ENCODE results near the gene SLC8A3. TPM values are rescaled to one million over a fixed set of nuclear protein-coding genes. Genes with fewer than 3 reads are reported as not detected.

Gene SLC8A3
- polyA plus RNA-seq, 2 of the 4 experiments (the other 2 are of a cell fraction), result not detected

- TF ChIP-seq RAD21 (conservative IDR thresholded peaks at IDR 0.05 in 1 of 2, IDR thresholded peaks at IDR 0.05 in 1 of 2) (no peak), NR3C1 (IDR thresholded peaks at IDR 0.05) (no peak), MAFK (IDR thresholded peaks at IDR 0.05; ENCODE audit: partially characterized antibody) (no peak), HEYL (CRISPR knock-in tag; IDR thresholded peaks at IDR 0.05) (no peak), HOXB5 (CRISPR knock-in tag; IDR thresholded peaks at IDR 0.05) (no peak), MAZ (IDR thresholded peaks at IDR 0.05; ENCODE audit: borderline replicate concordance, low read depth, low read length) (no peak), BCL3 (IDR thresholded peaks at IDR 0.05) (no peak)
- TF ChIP-seq, protein P1, sequence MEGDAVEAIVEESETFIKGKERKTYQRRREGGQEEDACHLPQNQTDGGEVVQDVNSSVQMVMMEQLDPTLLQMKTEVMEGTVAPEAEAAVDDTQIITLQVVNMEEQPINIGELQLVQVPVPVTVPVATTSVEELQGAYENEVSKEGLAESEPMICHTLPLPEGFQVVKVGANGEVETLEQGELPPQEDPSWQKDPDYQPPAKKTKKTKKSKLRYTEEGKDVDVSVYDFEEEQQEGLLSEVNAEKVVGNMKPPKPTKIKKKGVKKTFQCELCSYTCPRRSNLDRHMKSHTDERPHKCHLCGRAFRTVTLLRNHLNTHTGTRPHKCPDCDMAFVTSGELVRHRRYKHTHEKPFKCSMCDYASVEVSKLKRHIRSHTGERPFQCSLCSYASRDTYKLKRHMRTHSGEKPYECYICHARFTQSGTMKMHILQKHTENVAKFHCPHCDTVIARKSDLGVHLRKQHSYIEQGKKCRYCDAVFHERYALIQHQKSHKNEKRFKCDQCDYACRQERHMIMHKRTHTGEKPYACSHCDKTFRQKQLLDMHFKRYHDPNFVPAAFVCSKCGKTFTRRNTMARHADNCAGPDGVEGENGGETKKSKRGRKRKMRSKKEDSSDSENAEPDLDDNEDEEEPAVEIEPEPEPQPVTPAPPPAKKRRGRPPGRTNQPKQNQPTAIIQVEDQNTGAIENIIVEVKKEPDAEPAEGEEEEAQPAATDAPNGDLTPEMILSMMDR (IDR thresholded peaks at IDR 0.05), result no peak
- TF ChIP-seq, protein P2, sequence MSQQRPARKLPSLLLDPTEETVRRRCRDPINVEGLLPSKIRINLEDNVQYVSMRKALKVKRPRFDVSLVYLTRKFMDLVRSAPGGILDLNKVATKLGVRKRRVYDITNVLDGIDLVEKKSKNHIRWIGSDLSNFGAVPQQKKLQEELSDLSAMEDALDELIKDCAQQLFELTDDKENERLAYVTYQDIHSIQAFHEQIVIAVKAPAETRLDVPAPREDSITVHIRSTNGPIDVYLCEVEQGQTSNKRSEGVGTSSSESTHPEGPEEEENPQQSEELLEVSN (IDR thresholded peaks at IDR 0.05; ENCODE audit: borderline replicate concordance, low read depth), result no peak
- TF ChIP-seq, protein P3, sequence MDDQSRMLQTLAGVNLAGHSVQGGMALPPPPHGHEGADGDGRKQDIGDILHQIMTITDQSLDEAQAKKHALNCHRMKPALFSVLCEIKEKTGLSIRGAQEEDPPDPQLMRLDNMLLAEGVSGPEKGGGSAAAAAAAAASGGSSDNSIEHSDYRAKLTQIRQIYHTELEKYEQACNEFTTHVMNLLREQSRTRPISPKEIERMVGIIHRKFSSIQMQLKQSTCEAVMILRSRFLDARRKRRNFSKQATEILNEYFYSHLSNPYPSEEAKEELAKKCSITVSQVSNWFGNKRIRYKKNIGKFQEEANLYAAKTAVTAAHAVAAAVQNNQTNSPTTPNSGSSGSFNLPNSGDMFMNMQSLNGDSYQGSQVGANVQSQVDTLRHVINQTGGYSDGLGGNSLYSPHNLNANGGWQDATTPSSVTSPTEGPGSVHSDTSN (IDR thresholded peaks at IDR 0.05), result no peak
- Histone ChIP-seq H3K9me3 (no peaks in the 10 kb centered on the region; the same call in 2 of the 3 replicates), H3K4me2 (no peak overlapping the region), H3K4me1 (no peaks in the 10 kb centered on the region), H3K4me3 (no peak overlapping the region), H3K27ac (no peak overlapping the region)
- DNase-seq (ENCODE audit: low read depth in 1 of 2, low spot score in 1 of 2) (no peak), ATAC-seq (no peak), FAIRE-seq (no peak)
- POLR2A ChIA-PET, result no interaction called here
- 16% methylated on average over 4 of the region's 4 CpGs for WGBS (ENCODE audit: missing lambda C conversion rate)
- CTCF ChIA-PET, result interaction anchor here (0.9 kb wide), 1 partner anchor 122 kb away, joined by 4 read pairs; no protein-coding TSS in a partner anchor
These were observed 20.3 kb downstream of the SLC8A3 start for GRCh38 chr14:70168406-70168805.

DNA sequence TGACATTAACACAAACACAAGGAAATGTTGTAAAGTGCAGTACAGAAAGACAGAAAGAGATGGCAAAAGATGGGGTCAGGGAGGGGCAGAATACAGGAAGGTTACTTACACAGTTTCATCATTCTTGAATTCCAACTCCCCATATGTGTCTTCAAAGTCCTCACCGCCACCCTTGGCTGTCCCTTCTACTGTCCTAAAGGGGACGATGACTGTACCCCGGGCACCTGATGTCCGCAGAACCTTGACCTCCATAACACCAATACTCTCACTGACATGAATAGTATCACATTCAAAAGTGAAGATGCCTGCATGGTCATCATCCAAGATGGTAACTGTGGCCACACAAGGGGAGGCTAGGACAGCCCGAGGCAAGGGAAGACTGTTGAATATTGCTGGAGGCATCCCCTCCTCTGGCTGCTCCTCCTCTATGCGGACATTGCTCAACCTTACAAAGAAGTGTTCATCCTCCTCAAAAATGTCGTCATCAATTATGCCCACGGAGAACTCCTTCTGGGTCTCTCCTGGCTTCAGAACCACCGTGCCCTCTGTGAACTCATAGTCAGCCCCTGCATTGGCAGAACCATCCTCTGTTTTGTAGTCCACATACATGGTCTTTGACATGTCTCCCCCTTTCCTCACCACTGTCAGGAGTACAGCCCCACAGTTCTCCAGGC, 22.1 kb downstream of the SLC8A3 start:
- CTCF ChIA-PET, result no interaction called here
- DNase-seq (ENCODE audit: low read depth in 1 of 2, low spot score in 1 of 2) (no peak), FAIRE-seq (no peak), ATAC-seq (no peak)
- TF ChIP-seq REST (IDR thresholded peaks at IDR 0.05) (no peak), NFE2L2 (conservative IDR thresholded peaks at IDR 0.05; ENCODE audit: low read length) (no peak), SMC3 (IDR thresholded peaks at IDR 0.05) (no peak), MAZ (IDR thresholded peaks at IDR 0.05; ENCODE audit: borderline replicate concordance, low read depth, low read length) (no peak), ZC3H11A (IDR thresholded peaks at IDR 0.05) (no peak), RARB (CRISPR knock-in tag; IDR thresholded peaks at IDR 0.05) (no peak)
- H3K4me2 ChIP-seq, result no peak overlapping the region
- no peaks in the 10 kb centered on the region; the same call in 2 of the 3 replicates for H3K9me3 ChIP-seq
- POLR2A ChIA-PET, result no interaction called here
- H3K4me1 ChIP-seq, result no peaks in the 10 kb centered on the region
- H3K27ac ChIP-seq, result no peak overlapping the region
- WGBS (ENCODE audit: missing lambda C conversion rate), result 21% methylated on average over 9 of the region's 9 CpGs
- H3K4me3 ChIP-seq, result no peak overlapping the region
